Thyroid gland (tissue), 4 donors: ENCODE data around the gene LGSN.

ENCODE experiments used
- CTCF ChIP-seq, 6 experiments: fragments of 200-600 bp in 3 of 6; fragments of 450-650 bp in 3 of 6; sonication (generic) in 3 of 6; IDR thresholded peaks; one replicate each; pipeline ENCODE4 v1.5.1; 2016 to 2019; ENCODE audit warnings: antibody characterized with exemption in 6 of 6, mild to moderate bottlenecking in 2 of 6, inconsistent platforms in 1 of 6, moderate library complexity in 1 of 6
- POLR2A ChIP-seq, 2 donors: fragments of 450-650 bp; IDR thresholded peaks; one replicate each; pipeline ENCODE4 v1.6.1; 2017; ENCODE audit warnings: antibody characterized with exemption in 2 of 2, mild to moderate bottlenecking in 2 of 2, moderate library complexity in 1 of 2

GRCh38 chr6:63340351-63340750 is 20.6 kb upstream of the LGSN start:
- TF ChIP-seq CTCF (IDR thresholded peaks at IDR 0.05) (no peak), POLR2A (IDR thresholded peaks at IDR 0.05) (no peak)
